Measurements from ENCODE around the gene RNF128. TPM values are rescaled to one million over a fixed set of nuclear protein-coding genes. Genes with fewer than 3 reads are reported as not detected.

RNF128 gene
- polyA plus RNA-seq, 1 experiment: 3.9 TPM

DNA sequence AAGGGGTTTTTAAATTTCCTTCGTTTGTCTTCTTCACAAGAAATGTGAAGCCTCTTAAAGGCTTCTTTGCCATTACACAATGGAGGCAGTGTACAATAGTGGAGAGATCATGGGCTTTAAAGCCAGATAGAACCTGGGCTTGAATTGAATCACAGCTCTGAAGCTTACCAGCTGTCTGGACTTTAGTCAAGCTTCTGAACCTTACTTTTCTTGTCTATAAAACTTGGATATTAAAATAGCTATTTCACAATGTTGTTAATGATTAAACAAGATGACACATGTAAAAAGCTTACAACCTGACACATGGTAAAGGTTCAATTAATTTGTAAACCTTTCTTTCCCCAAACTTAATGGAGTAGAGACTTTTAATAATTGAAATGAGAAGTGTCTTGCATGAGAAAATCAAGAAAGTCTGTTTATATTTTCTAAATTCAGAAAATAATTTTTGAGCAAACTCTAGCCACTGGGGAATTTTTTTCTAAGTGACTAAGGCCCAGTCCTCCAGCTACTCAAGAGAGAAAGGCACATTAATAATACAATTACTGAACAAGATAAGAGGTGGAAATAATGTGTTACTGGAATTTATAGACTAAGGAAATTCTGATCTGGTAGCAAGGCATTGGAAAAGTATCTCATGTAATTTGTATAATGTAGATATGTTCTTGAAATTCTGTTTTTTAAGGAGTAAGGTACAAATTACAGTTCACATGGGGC is 54.3 kb downstream of the RNF128 start:
- TF ChIP-seq, protein P1, sequence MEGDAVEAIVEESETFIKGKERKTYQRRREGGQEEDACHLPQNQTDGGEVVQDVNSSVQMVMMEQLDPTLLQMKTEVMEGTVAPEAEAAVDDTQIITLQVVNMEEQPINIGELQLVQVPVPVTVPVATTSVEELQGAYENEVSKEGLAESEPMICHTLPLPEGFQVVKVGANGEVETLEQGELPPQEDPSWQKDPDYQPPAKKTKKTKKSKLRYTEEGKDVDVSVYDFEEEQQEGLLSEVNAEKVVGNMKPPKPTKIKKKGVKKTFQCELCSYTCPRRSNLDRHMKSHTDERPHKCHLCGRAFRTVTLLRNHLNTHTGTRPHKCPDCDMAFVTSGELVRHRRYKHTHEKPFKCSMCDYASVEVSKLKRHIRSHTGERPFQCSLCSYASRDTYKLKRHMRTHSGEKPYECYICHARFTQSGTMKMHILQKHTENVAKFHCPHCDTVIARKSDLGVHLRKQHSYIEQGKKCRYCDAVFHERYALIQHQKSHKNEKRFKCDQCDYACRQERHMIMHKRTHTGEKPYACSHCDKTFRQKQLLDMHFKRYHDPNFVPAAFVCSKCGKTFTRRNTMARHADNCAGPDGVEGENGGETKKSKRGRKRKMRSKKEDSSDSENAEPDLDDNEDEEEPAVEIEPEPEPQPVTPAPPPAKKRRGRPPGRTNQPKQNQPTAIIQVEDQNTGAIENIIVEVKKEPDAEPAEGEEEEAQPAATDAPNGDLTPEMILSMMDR (IDR thresholded peaks at IDR 0.05; ENCODE audit: low read depth, low read length): no peak
- no peak overlapping the region for H3K4me3 ChIP-seq (ENCODE audit: low read depth, low read length)
- H3K27ac ChIP-seq (ENCODE audit: low read depth, low read length): no peak overlapping the region
- no peak for DNase-seq (ENCODE audit: low read depth, low spot score)
- no peaks in the 10 kb centered on the region for H3K9me3 ChIP-seq (ENCODE audit: control insufficient read depth, insufficient read depth, low read length)
- no peaks in the 10 kb centered on the region for H3K27me3 ChIP-seq (ENCODE audit: control insufficient read depth, insufficient read depth, low read length)
- CTCF ChIA-PET: interaction anchor here (0.9 kb wide), 1 partner anchor 300 kb away, joined by 3 read pairs; no protein-coding TSS in a partner anchor
- POLR2A ChIA-PET: no interaction called here

DNA sequence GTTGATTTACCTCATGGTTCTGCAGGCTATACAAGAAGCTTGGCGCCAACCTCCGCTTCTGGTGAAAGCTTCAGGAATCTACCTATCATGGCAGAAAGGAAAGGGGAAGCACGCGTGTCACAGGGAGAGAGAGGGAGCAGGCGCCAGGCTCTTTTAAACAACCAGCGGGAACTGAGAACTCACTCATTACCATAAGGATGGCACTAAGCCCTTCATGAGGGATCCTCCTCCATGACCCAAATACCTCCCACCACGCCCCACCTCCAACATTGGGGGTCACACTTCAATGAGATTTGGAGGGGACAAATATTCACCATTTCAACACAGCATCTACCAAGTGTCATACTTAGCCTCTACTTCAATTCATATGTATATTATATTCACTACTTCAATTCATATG is 57.2 kb downstream of the RNF128 start:
- no peaks in the 10 kb centered on the region for H3K27me3 ChIP-seq (ENCODE audit: control insufficient read depth, insufficient read depth, low read length)
- ChIA-PET POLR2A (no interaction called here), CTCF (no interaction called here)
- TF ChIP-seq, protein P1 (IDR thresholded peaks at IDR 0.05; ENCODE audit: low read depth, low read length): no peak
- no peak for DNase-seq (ENCODE audit: low read depth, low spot score)
- H3K4me3 ChIP-seq (ENCODE audit: low read depth, low read length): no peak overlapping the region
- H3K27ac ChIP-seq (ENCODE audit: low read depth, low read length): no peak overlapping the region
- H3K9me3 ChIP-seq (ENCODE audit: control insufficient read depth, insufficient read depth, low read length): no peaks in the 10 kb centered on the region

DNA sequence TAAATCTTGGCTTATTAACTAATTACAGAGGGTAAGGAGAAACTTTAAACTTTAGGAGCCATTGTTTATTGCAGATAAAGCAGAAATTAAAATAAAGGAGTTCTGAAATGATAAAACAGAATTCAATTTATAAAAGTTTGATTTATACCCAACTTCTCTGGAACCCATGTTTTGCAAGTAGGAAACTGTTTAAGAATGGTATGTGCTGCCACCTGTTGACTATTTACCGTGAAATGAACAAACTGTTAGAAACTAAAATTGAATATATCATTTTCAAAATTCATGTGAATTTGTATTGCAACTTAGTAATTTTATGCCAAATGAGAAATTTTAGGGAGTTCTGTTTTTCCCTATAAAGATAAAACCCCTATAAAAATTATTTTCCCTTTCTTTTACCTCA is 65.0 kb downstream of the RNF128 start:
- no peak for DNase-seq (ENCODE audit: low read depth, low spot score)
- ChIA-PET CTCF (interaction anchor here (0.6 to 1.5 kb wide), 3 partner anchors 310 to 376 kb away, joined by 3 to 11 read pairs (median 3); no protein-coding TSS in a partner anchor), POLR2A (no interaction called here)
- H3K27ac ChIP-seq (ENCODE audit: low read depth, low read length): no peak overlapping the region
- TF ChIP-seq, protein P1 (IDR thresholded peaks at IDR 0.05; ENCODE audit: low read depth, low read length): peak; percentile 30
- no peak overlapping the region for H3K4me3 ChIP-seq (ENCODE audit: low read depth, low read length)
- no peaks in the 10 kb centered on the region for H3K27me3 ChIP-seq (ENCODE audit: control insufficient read depth, insufficient read depth, low read length)
- H3K9me3 ChIP-seq (ENCODE audit: control insufficient read depth, insufficient read depth, low read length): no peaks in the 10 kb centered on the region

DNA sequence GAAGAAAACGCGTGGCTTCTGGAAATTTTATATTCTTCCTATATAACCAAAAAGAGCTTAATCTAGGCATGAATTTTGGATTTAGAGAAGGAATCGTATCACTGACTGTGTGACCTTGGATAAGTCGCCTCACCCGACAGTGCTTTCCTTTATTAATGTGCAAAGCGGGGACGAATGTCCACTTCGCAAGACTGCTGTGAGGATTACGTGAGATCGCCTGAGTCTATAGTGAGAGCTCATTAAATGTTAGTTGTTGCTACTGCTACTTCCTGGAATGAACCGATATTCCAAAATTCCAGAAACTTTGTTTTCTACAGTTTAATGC is 75.5 kb downstream of the RNF128 start:
- ChIA-PET CTCF (interaction anchor here (0.6 to 1.6 kb wide), 3 partner anchors 17 to 321 kb away, joined by 3 to 4 read pairs (median 3); no protein-coding TSS in a partner anchor), POLR2A (interaction anchor here (0.5 kb wide), 1 partner anchor 334 kb away, joined by 22 read pairs; no protein-coding TSS in a partner anchor)
- Histone ChIP-seq H3K4me3 (ENCODE audit: low read depth, low read length) (peak overlapping the region; percentile 84), H3K27ac (ENCODE audit: low read depth, low read length) (no peak overlapping the region), H3K27me3 (ENCODE audit: control insufficient read depth, insufficient read depth, low read length) (no peaks in the 10 kb centered on the region), H3K9me3 (ENCODE audit: control insufficient read depth, insufficient read depth, low read length) (no peaks in the 10 kb centered on the region)
- TF ChIP-seq, protein P1 (IDR thresholded peaks at IDR 0.05; ENCODE audit: low read depth, low read length): no peak
- no peak for DNase-seq (ENCODE audit: low read depth, low spot score)
